Endometrial microvascular endothelial cells (primary cell): ENCODE data around the gene C19orf33. TPM values are rescaled to one million over a fixed set of nuclear protein-coding genes. Genes with fewer than 3 reads are reported as not detected.

Experiments
- in situ Hi-C: cut with HindIII; loops from 2 replicates; pipeline ENCODE4 v1.10.0; 2017; ENCODE audit warnings: low sequenced_read_pairs, low pct_unique_long_range_greater_than_20kb; ENCODE audit errors: inconsistent ontology term
- total RNA-seq: library from RNA; depleted of rRNA; stranded (reverse); fragments of >200 nt; gene quantifications from one replicate; pipeline ENCODE4 v1.2.3, GENCODE V29; 2015; ENCODE audit errors: inconsistent ontology term

Gene C19orf33
- total RNA-seq, 1 donor from 2014 or later = 7.7 TPM

GRCh38 chr19:38277549-38277948 is 26.5 kb upstream of the C19orf33 start:
- in situ Hi-C loops = no loop called here

- in situ Hi-C loops = no loop called here
Observed at GRCh38 chr19:38277969-38278680, 25.9 kb upstream of the C19orf33 start.

- in situ Hi-C loops = no loop called here
Observed at GRCh38 chr19:38278751-38279150, 25.3 kb upstream of the C19orf33 start.

DNA sequence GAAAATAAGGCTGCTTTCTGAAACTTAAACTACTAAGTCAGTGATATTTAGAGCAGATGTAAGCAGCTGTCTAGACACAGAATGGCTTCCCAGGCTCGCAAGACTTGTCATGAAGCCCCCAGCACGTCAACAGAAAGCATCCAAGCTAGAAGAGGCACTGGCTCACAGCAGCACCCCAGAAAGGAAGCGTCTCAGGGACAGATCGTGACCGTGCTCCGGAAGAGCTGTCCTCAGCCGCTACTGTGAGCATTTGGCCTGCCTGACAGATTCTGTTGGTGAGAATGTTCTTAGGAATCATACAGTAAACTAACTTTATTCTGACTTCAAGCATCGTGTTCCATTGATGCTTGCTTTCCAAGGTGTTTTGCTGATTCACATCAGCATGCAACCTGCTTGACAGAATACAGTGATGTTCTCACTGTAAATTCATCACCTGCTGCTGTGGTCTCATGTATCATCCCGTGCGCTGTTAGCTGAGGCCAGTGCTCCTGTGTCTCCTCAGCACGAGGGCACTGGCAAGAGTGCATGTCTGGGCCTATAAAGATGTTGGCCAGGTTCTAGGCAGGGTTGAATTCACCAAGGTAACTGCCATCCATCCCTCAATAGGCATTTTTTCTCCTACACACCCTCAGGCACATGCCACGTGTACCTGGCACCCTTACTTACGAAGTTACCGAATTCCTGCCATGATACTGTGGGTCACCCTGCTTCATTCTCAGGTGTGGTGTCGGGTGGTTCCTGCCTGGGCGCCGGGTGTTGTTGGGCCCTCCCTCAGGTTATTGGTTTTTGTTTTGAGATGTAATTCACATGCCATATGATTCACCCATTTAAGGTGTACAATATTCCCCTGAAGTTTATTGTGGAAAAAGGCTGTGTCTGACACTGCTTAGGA is 23.8 kb upstream of the C19orf33 start:
- in situ Hi-C loops = no loop called here

DNA sequence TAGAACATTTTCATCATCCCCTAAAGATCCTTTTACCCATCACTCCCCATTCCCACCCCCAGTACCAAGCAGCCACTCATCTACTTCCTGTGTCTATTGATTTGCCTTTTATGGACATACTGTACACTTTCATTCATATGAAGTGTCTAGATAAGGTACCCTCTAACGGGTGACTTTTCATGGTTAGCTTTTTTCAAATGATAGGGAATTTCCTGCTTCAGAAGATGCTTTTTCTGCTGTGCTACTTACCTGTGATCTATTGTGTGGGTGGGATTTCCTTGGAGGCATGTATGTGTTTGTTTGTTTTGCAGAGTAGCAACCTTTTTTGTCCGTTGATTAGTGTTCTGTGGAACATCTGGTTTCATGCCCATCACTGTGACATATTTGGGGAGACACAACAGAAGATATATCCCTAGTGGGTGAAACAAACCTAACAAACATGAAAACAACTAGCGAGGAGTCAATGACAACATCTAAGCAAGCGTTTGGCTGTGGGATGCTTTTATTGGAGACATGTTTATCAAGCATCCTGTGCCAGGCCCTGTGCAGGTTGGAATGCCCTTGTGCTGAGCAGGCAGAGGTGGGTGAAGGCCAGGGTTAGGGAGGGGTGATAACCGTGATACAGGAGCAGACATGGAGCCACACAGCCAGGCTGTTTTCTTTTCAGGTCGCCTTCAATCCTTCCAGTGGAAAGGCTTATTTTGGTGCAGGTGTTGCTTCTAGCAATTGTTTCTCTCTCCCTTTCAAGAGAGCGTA is 22.1 kb upstream of the C19orf33 start:
- in situ Hi-C loops = no loop called here

DNA sequence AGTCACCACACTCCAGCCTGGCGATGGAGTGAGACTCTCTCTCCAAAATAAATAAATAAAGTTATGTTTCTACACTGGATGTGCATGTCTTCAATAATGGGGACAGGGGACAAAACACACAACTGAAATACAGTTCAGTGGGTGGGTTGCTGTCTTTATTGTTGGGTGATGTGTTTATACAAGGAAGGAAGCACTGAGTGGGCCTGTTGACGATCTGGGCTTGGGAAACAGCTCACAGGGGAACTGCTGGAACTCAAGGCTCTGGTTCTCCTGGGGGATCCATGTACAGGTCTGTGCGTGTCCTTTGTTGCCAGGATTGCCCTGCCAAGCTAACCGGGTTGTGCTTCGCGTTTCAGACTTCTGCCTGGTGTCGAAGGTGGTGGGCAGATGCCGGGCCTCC is 20.8 kb upstream of the C19orf33 start:
- in situ Hi-C loops = no loop called here

DNA sequence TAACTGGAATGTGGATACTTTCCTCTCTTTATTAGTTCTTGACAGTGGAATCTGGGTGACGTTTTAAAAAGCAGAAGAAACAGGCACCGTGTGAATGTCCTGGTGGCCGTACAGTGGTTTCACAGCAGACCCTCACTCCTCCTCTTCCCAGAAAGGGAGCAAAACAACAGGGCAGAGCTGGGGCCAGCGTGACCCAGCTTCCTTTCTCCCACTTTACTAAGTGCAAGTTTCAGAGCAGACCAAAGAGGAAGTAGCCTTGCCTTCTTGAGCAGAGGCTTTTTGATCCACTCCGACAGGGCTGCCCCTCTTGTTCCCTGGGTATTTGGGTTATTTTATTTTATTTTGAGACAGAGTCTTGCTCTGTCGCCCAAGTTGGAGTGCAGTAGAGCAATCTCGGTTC is 19.6 kb upstream of the C19orf33 start:
- in situ Hi-C loops = no loop called here

DNA sequence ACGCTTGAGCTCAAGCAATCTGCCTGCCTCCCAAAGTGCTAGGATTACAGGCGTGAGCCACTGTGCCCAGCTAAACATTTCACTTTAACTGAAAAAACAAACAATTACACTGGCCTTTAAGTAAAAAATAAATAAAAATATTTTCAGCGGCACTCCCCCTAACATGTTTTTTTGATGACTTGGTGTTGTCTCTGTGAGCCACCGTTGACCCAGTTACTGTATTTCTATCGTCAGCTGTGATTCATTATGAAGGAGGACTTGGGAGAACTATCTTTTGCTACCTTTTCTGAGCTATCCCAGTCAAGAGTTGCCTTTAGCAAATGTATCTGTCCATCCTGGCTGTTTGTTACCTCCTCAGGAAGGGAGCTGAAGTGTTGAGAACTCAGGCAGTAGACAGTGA is 18.5 kb upstream of the C19orf33 start:
- in situ Hi-C loops = no loop called here

- in situ Hi-C loops = no loop called here
Observed at GRCh38 chr19:38287604-38288003, 16.4 kb upstream of the C19orf33 start.

- in situ Hi-C loops = no loop called here
Observed at GRCh38 chr19:38288123-38288855, 15.8 kb upstream of the C19orf33 start.

DNA sequence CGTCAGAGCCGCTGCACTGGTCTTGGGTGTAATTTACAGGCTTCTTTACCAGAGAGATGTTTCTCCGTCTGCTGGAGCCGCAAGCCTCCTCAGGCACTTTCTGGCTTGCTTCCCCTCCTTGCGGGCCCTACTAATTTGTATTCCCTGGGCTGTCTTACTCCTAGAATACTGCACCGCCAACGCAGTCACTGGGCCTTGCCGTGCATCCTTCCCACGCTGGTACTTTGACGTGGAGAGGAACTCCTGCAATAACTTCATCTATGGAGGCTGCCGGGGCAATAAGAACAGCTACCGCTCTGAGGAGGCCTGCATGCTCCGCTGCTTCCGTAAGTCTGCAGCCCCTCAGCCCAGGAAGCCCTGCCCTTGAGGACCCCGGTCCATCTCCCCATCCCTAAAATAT is 14.1 kb upstream of the C19orf33 start:
- in situ Hi-C loops = no loop called here

- in situ Hi-C loops = no loop called here
Observed at GRCh38 chr19:38290631-38291147, 13.4 kb upstream of the C19orf33 start.

GRCh38 chr19:38291855-38292254 is 12.2 kb upstream of the C19orf33 start:
- in situ Hi-C loops = no loop called here

DNA sequence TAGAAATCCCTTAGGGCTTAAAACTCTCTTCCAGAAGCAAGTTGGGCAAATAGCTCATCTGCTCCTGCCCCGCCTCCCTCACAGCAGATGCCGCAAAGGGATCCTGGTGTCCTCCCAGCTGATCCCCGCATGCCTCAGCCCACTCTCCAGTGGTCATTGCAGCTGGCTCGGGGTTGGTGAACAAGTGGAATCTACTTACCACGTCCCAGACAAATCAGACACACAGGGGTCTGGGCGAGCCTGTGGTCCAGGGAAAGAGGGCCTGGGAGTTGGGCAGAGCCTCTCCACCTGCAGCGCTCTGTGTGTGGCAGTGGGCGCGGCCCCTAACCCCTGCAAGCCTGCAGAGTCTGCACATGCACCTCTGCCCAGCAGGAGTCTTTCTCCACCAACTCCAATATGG is 10.8 kb upstream of the C19orf33 start:
- in situ Hi-C loops = no loop called here

- in situ Hi-C loops = no loop called here
Observed at GRCh38 chr19:38294090-38294489, 10.0 kb upstream of the C19orf33 start.

GRCh38 chr19:38298821-38299680 is 5.0 kb upstream of the C19orf33 start:
- in situ Hi-C loops = no loop called here

GRCh38 chr19:38304352-38304865 is 358 bp downstream of the C19orf33 start:
- in situ Hi-C loops = no loop called here
